Effector memory CD8-positive, alpha-beta T cell (primary cell): ENCODE results near the gene GRIK1.

ENCODE experiments used
- ATAC-seq: fragments of 150-1000 bp; cut with Tn5 transposase; replicated peaks from 2 replicates; pipeline ENCODE4 v1.10.0; 2021; ENCODE audit warnings: mild to moderate bottlenecking, moderate library complexity
- DNase-seq, 3 experiments: peaks; one replicate each; pipeline ENCODE4 v3.0.0; 2021
- H3K27ac Mint-ChIP-seq, 2 donors: one replicate each; pipeline ENCODE4 v1.8.0; 2022; ENCODE audit warnings: mild to moderate bottlenecking in 2 of 2, mixed read lengths in 2 of 2, moderate library complexity in 2 of 2
- H3K27me3 Mint-ChIP-seq, 2 donors: one replicate each; pipeline ENCODE4 v1.8.0; 2022; ENCODE audit warnings: mixed read lengths in 2 of 2
- H3K36me3 Mint-ChIP-seq: one replicate; pipeline ENCODE4 v1.8.0; 2022; ENCODE audit warnings: mild to moderate bottlenecking, moderate library complexity, mixed read lengths; ENCODE audit not compliant: insufficient read depth
- H3K4me1 Mint-ChIP-seq, 2 donors: one replicate each; pipeline ENCODE4 v1.8.0; 2022; ENCODE audit warnings: low read depth in 2 of 2, mixed read lengths in 2 of 2
- H3K4me3 Mint-ChIP-seq, 2 donors: one replicate each; pipeline ENCODE4 v1.8.0; 2022; ENCODE audit warnings: mild to moderate bottlenecking in 2 of 2, mixed read lengths in 2 of 2, moderate library complexity in 2 of 2
- H3K9me3 Mint-ChIP-seq, 2 donors: one replicate each; pipeline ENCODE4 v1.8.0; 2022; ENCODE audit warnings: mixed read lengths in 2 of 2

GRIK1 gene

DNA sequence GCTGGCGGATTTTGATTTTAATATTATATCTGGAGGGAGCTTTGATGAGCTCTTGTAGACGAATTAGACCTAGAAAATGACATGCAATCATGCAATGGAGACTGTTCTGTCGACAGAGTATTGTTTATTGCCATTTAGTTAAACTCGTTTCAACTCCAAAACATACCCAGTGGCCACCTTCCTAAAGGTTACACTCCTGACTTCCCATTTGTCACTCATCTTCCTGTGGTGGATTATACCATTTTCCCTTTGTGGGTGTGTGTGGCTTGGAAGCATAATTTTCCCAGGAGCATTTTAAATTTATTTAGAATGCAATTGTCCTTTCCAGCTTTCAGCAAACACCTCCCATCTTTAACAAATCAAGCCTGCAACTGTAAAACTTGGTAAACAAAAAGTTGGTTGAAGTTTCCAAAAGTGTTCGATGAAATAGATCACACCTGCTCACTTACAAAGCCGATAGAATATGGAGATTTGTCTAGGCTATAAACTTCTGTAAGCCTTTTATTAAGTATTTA is 266.6 kb downstream of the GRIK1 start:
- no peaks in the 10 kb centered on the region for H3K27me3 Mint-ChIP-seq
- DNase-seq, result no peak
- peaks cover 0 to 4% of the 10 kb centered on the region in 2 donors for H3K9me3 Mint-ChIP-seq
- no peaks in the 10 kb centered on the region for H3K36me3 Mint-ChIP-seq
- no peak for ATAC-seq
- no peaks in the 10 kb centered on the region for H3K4me1 Mint-ChIP-seq
- no peak overlapping the region for H3K27ac Mint-ChIP-seq
- no peak overlapping the region for H3K4me3 Mint-ChIP-seq

- Mint-ChIP-seq H3K4me3 (no peak overlapping the region), H3K36me3 (no peaks in the 10 kb centered on the region), H3K27ac (no peak overlapping the region), H3K4me1 (no peaks in the 10 kb centered on the region), H3K9me3 (peaks cover 0 to 2% of the 10 kb centered on the region in 2 donors), H3K27me3 (no peaks in the 10 kb centered on the region)
- ATAC-seq (no peak), DNase-seq (no peak)
Measured at GRCh38 chr21:29671728-29672127, 268.1 kb downstream of the GRIK1 start.

DNA sequence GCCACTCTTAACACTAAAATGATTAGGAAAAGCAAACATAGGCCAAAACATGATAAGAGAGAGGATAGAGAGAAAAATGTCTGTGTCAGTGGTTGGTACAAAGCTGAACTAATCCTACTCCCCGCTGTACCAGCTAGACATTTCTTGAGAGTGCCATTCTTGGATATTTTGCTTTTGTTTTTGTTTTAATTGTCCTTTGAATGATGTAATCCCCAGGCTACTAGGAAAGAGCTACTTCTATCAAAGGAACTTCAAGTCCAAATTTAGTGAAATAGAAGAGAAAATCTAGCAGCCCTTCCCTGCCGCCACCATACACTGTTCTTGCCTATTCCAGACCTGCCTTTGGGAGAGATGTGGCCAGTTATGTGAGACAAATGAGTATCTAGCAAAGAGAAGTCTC is 269.6 kb downstream of the GRIK1 start:
- DNase-seq, result no peak
- no peak for ATAC-seq
- peaks cover 0 to 2% of the 10 kb centered on the region in 2 donors for H3K9me3 Mint-ChIP-seq
- no peak overlapping the region for H3K4me3 Mint-ChIP-seq
- H3K27me3 Mint-ChIP-seq, result no peaks in the 10 kb centered on the region
- no peaks in the 10 kb centered on the region for H3K36me3 Mint-ChIP-seq
- H3K27ac Mint-ChIP-seq, result no peak overlapping the region
- no peaks in the 10 kb centered on the region for H3K4me1 Mint-ChIP-seq

DNA sequence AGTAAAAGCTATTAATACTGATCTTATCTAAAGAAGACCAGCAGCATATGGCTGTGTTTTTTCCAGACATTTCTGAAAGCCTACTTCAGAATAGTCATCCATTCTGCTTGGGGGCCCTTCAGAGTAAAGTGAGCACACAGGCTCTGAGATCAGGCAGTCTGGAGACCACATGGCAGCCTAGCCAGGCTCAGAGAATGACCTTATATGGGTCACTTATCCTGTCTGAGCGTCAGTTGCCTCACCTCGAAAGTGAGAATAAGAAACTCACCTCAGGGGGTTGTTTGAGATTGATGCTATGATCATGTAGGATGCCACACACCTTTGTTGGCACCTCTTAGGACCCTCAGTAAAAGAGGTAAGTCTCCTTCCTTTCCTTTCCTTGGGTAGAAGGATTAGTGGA is 270.4 kb downstream of the GRIK1 start:
- no peaks in the 10 kb centered on the region for H3K36me3 Mint-ChIP-seq
- no peak overlapping the region for H3K4me3 Mint-ChIP-seq
- DNase-seq, result no peak
- H3K27ac Mint-ChIP-seq, result no peak overlapping the region
- H3K9me3 Mint-ChIP-seq, result peaks cover 0 to 2% of the 10 kb centered on the region in 2 donors
- no peaks in the 10 kb centered on the region for H3K27me3 Mint-ChIP-seq
- no peaks in the 10 kb centered on the region for H3K4me1 Mint-ChIP-seq
- no peak for ATAC-seq

DNA sequence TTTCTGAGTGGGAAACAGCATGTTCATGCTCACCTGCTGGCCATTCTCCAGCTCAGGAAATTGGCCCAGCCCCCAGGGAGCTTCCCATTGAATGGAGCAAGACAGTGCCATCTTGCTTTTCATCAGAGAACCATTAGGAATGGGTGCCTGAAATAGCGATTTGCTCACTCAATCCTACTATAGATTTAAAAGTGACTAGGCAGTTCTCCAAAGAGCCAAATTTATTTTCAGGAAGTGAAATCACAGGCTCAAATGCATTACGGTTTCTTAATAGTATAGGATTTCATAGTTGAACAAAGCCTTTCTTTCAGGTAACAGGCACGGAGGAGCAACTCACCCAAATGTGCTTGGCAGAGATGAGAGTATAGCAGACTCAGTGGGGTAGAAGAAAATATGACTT is 272.1 kb downstream of the GRIK1 start:
- Mint-ChIP-seq H3K27me3 (no peaks in the 10 kb centered on the region), H3K9me3 (peaks cover 0 to 2% of the 10 kb centered on the region in 2 donors), H3K27ac (no peak overlapping the region), H3K4me3 (no peak overlapping the region), H3K4me1 (no peaks in the 10 kb centered on the region), H3K36me3 (no peaks in the 10 kb centered on the region)
- DNase-seq (no peak), ATAC-seq (no peak)

DNA sequence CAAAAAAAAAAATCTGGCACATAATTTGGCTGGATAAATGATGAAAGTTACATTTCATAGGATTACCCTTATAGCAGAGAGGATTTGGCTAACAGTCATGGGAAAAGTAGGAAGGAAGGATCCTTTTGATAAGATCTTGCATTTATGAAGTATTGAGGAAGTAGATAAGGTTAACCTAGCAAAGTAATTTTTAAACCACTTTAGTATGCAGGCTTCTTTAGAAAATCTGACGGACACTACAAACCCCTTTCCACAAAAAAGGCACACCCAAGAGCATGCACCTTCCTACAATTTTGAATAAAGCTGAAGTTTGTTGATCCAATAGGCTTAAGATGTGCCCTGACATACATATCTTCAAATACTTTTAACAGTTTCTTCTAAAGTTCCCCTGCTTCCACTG is 275.2 kb downstream of the GRIK1 start:
- peaks cover 0 to 4% of the 10 kb centered on the region in 2 donors for H3K9me3 Mint-ChIP-seq
- H3K27me3 Mint-ChIP-seq, result no peaks in the 10 kb centered on the region
- no peak for DNase-seq
- H3K4me1 Mint-ChIP-seq, result no peaks in the 10 kb centered on the region
- no peaks in the 10 kb centered on the region for H3K36me3 Mint-ChIP-seq
- no peak overlapping the region for H3K4me3 Mint-ChIP-seq
- ATAC-seq, result no peak
- H3K27ac Mint-ChIP-seq, result no peak overlapping the region

DNA sequence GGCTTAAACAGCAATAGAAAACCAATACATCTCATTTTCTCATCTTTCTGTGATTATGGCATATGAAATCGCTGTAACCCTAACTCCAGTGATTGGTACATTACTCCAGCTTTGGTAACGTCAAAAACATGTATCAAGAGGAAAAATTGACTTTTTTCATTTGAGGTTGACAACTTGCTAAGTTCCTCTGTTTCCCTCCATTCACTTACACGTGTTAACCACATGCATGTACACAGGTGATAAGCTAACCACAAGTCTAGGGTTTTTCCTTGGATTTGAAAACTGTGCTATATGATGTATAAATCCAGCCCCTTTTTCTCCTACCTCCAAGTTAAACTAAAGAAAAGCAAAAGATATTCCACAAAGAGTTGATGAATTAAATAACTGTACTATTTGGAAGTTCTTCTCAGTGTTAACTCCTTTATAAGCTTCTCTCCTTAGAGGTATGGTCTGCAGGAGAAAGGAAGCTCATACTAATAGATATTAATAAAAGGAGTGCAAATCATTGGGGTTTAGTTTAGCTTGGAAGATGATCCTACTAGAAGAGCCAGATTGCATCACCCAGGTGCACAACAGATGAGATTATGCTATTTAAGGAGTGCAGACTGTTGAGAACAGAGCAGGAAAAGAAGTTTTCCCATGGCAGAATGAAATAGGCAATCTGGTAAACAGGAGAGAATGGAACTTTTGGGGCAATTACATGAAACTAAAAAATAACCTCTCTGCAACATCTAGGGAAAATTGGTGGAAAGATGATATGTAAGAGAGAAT is 277.9 kb downstream of the GRIK1 start:
- H3K4me1 Mint-ChIP-seq, result no peaks in the 10 kb centered on the region
- DNase-seq (no peak), ATAC-seq (no peak)
- peaks cover 0 to 2% of the 10 kb centered on the region in 2 donors for H3K9me3 Mint-ChIP-seq
- H3K27ac Mint-ChIP-seq, result no peak overlapping the region
- no peaks in the 10 kb centered on the region for H3K36me3 Mint-ChIP-seq
- H3K4me3 Mint-ChIP-seq, result no peak overlapping the region
- no peaks in the 10 kb centered on the region for H3K27me3 Mint-ChIP-seq

GRCh38 chr21:29660047-29660720 is 279.6 kb downstream of the GRIK1 start:
- H3K27ac Mint-ChIP-seq, result no peak overlapping the region
- no peaks in the 10 kb centered on the region for H3K27me3 Mint-ChIP-seq
- no peak for ATAC-seq
- peaks cover 5 to 7% of the 10 kb centered on the region in 2 donors for H3K9me3 Mint-ChIP-seq
- H3K36me3 Mint-ChIP-seq, result no peaks in the 10 kb centered on the region
- H3K4me1 Mint-ChIP-seq, result peaks cover 0 to 3% of the 10 kb centered on the region in 2 donors
- no peak for DNase-seq
- no peak overlapping the region for H3K4me3 Mint-ChIP-seq

DNA sequence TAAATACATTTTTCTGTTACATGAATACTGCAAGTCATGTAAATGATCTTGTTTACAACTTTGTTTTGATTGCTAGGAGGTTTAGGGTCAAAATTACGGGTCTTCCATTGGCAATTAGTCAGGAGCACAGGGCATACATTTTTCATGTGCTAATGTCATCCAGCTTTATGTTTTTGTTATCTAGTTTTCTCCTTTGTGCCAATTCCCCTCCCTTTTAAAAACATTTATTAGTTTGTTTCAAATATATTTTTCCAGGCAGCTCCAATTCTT is 280.9 kb downstream of the GRIK1 start:
- Mint-ChIP-seq H3K27me3 (no peaks in the 10 kb centered on the region), H3K4me1 (peaks cover 0 to 3% of the 10 kb centered on the region in 2 donors), H3K36me3 (no peaks in the 10 kb centered on the region), H3K27ac (no peak overlapping the region), H3K4me3 (no peak overlapping the region), H3K9me3 (peaks cover 7% of the 10 kb centered on the region in 2 donors)
- ATAC-seq, result no peak
- DNase-seq, result no peak

DNA sequence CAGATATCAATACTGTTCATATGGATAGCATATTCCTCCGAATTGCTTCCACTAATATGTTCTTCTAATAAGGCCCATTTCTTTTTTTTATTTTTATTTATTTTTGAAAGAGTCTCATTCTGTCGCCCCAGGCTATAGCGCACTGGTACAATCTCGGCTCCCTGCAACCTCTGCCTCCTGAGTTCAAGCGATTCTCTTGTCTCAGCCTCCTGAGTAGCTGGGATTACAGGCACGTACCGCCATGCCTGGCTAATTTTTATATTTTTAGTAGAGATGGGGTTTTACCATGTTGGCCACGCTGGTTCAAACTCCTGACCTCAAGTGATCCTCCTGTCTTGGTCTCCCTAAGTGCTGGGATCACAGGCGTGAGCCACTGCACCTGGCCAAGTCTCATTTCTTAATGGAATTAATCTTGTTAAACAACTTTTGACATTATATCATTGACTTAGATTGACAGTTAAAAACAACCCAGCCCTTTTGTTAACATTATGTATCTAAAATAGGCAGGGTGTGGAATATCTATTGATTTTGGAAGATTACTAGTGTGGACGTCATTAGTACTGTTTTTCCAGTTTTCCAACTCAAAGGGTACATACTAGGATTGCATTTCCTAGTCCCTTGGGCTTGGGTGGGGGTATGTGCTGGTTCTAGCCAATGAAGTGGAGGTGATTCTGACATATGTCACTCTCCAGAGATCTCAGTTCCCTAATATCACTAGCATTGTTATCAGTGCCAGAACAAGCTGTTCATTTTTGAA is 281.4 kb downstream of the GRIK1 start:
- Mint-ChIP-seq H3K4me1 (peaks cover 0 to 3% of the 10 kb centered on the region in 2 donors), H3K9me3 (peaks cover 7% of the 10 kb centered on the region in 2 donors), H3K36me3 (no peaks in the 10 kb centered on the region), H3K27ac (no peak overlapping the region), H3K27me3 (no peaks in the 10 kb centered on the region), H3K4me3 (no peak overlapping the region)
- no peak for DNase-seq
- ATAC-seq, result no peak

DNA sequence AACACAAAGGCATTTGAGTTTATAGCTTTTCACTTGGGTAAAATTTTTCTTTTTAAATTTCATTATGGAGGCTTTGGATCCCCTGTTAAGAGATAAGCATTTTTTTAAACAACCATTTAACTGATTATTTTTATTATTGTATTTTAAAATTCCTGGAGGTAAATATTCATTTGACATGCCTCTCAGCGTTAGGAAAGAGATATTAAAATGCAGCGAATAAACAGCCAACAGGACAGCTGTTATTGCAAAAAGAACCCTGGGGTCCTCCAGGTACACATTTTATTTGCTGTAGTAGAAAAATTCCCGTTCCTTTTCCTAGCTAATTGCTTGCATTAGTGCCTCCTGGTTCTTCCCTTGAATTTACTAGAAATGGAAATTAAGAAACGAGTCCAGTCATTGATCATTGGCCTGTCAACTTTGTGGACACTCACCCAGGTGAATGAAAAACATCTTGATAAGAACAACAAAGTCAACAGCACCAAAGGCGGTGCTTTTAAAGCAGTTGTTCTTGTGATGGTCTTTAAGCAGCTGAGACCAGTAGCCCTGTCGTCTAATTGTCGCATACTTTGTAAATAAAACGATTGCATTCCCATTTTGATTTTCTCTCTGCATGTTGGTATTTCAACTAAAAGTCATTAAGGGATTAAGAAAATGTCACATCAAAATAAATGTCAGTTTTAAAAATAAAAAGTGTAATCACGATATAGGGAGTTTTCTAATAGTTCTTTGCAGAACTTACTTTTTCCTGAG is 282.4 kb downstream of the GRIK1 start:
- peaks cover 7% of the 10 kb centered on the region in 2 donors for H3K9me3 Mint-ChIP-seq
- H3K36me3 Mint-ChIP-seq, result no peaks in the 10 kb centered on the region
- H3K27me3 Mint-ChIP-seq, result no peaks in the 10 kb centered on the region
- no peak overlapping the region for H3K27ac Mint-ChIP-seq
- ATAC-seq, result no peak
- no peak overlapping the region for H3K4me3 Mint-ChIP-seq
- no peak for DNase-seq
- H3K4me1 Mint-ChIP-seq, result peaks cover 0 to 3% of the 10 kb centered on the region in 2 donors

- DNase-seq (no peak), ATAC-seq (no peak)
- Mint-ChIP-seq H3K4me3 (no peak overlapping the region), H3K4me1 (peaks cover 0 to 3% of the 10 kb centered on the region in 2 donors), H3K9me3 (peaks cover 7% of the 10 kb centered on the region in 2 donors), H3K36me3 (no peaks in the 10 kb centered on the region), H3K27me3 (no peaks in the 10 kb centered on the region), H3K27ac (no peak overlapping the region)
Measured at GRCh38 chr21:29656504-29657239, 283.1 kb downstream of the GRIK1 start.

DNA sequence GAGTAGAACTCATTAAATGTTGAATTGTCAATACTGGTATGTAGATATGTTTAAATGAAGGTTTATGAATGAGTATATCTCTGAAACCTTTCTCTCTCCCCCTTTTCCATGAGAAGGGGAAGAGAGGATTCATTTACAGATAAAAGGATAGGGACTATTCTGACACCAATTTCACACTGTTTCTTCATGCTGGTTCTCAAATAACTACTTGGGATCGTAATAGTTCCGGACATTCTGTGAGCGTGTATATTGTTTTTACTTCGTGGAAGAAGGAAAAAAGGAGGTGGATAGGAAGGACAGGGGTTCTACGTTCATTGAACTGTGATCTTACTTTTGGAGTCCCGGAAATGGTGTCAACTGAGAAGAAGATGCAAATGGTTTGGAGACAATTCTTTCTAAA is 284.2 kb downstream of the GRIK1 start:
- Mint-ChIP-seq H3K27ac (no peak overlapping the region), H3K4me1 (peaks cover 0 to 3% of the 10 kb centered on the region in 2 donors), H3K36me3 (no peaks in the 10 kb centered on the region), H3K9me3 (peaks cover 7% of the 10 kb centered on the region in 2 donors), H3K4me3 (no peak overlapping the region), H3K27me3 (no peaks in the 10 kb centered on the region)
- no peak for ATAC-seq
- DNase-seq, result no peak
